GM23338 (cell line): ENCODE measurements around the gene TLE3. TPM values are rescaled to one million over a fixed set of nuclear protein-coding genes. Genes with fewer than 3 reads are reported as not detected.

ENCODE experiments used
- ATAC-seq: fragments of 200-7000 bp; cut with Tn5 transposase; 3 replicates; pipeline ENCODE4 v1.9.1; 2020
- DNase-seq: peaks from one replicate; pipeline ENCODE4 v3.0.0-alpha.2; 2015; ENCODE audit warnings: low spot score
- H2AFZ ChIP-seq: fragments of 200-600 bp; sonication (generic); 2 replicates; pipeline ENCODE4 v1.8.0; 2016; ENCODE audit warnings: antibody characterized with exemption, mild to moderate bottlenecking, moderate library complexity
- H3F3A ChIP-seq: fragments of 200-600 bp; sonication (generic); replicated peaks from 2 replicates; pipeline ENCODE4 v1.8.0; 2017; ENCODE audit warnings: antibody characterized with exemption, mixed run types, low read depth
- H3K27ac ChIP-seq: fragments of 200-600 bp; sonication (generic); 2 replicates; pipeline ENCODE4 v1.6.1; 2016; ENCODE audit warnings: low read depth
- H3K27me3 ChIP-seq: fragments of 200-600 bp; sonication (generic); 2 replicates; pipeline ENCODE4 v1.8.0; 2016; ENCODE audit warnings: mild to moderate bottlenecking, mixed run types, moderate library complexity; ENCODE audit not compliant: insufficient read depth
- H3K36me3 ChIP-seq: fragments of 200-600 bp; sonication (generic); 2 replicates; pipeline ENCODE4 v1.8.0; 2016; ENCODE audit warnings: mild to moderate bottlenecking; ENCODE audit not compliant: insufficient read depth
- H3K4me1 ChIP-seq: fragments of 200-600 bp; sonication (generic); 2 replicates; pipeline ENCODE4 v1.8.0; 2016; ENCODE audit warnings: mild to moderate bottlenecking, moderate library complexity; ENCODE audit not compliant: insufficient read depth
- H3K4me2 ChIP-seq: fragments of 200-600 bp; sonication (generic); 2 replicates; pipeline ENCODE4 v1.7.1; 2017; ENCODE audit warnings: mixed run types
- H3K4me3 ChIP-seq: fragments of 200-600 bp; sonication (generic); 2 replicates; pipeline ENCODE4 v1.6.1; 2016; ENCODE audit warnings: mixed run types
- H3K79me2 ChIP-seq: fragments of 200-600 bp; sonication (generic); replicated peaks from 2 replicates; pipeline ENCODE4 v1.8.0; 2017; ENCODE audit warnings: mild to moderate bottlenecking; ENCODE audit not compliant: insufficient read depth
- H3K9me2 ChIP-seq: fragments of 200-600 bp; sonication (generic); 2 replicates; pipeline ENCODE4 v1.8.0; 2017; ENCODE audit not compliant: insufficient read depth
- H4K20me1 ChIP-seq: fragments of 200-600 bp; sonication (generic); replicated peaks from 2 replicates; pipeline ENCODE4 v1.8.0; 2017; ENCODE audit warnings: mild to moderate bottlenecking; ENCODE audit not compliant: insufficient read depth
- H3K27ac Mint-ChIP-seq: 2 replicates; pipeline ENCODE4 v1.8.0; 2020; ENCODE audit warnings: inconsistent platforms, mild to moderate bottlenecking, moderate library complexity, mixed read lengths
- H3K27me3 Mint-ChIP-seq: 3 replicates; pipeline ENCODE4 v1.8.0; 2022; ENCODE audit warnings: low read depth, mild to moderate bottlenecking, moderate library complexity, mixed read lengths, inconsistent platforms; ENCODE audit not compliant: insufficient read depth, poor library complexity
- H3K36me3 Mint-ChIP-seq: 3 replicates; pipeline ENCODE4 v1.8.0; 2021; ENCODE audit warnings: low read depth, mild to moderate bottlenecking, inconsistent platforms, moderate library complexity, mixed read lengths
- H3K4me1 Mint-ChIP-seq: 3 replicates; pipeline ENCODE4 v1.8.0; 2020; ENCODE audit warnings: mild to moderate bottlenecking, inconsistent platforms, mixed read lengths
- H3K4me3 Mint-ChIP-seq: 3 replicates; pipeline ENCODE4 v1.8.0; 2021; ENCODE audit warnings: moderate library complexity, mild to moderate bottlenecking, inconsistent platforms, mixed read lengths
- H3K9me3 Mint-ChIP-seq: 3 replicates; pipeline ENCODE4 v1.8.0; 2020; ENCODE audit warnings: moderate library complexity, mild to moderate bottlenecking, inconsistent platforms, mixed read lengths
- CREB1 ChIP-seq: fragments of 250-450 bp; sonication (Bioruptor Pico); IDR thresholded peaks from 2 replicates; pipeline ENCODE4 v1.5.0; 2020; ENCODE audit warnings: low read depth, mild to moderate bottlenecking, moderate library complexity
- CTCF ChIP-seq, 2 experiments: fragments of 200-600 bp in 1 of 2; sonication (generic) in 1 of 2; conservative IDR thresholded peaks; 2 replicates each; pipeline versions ENCODE4 v1.5.1 to v1.6.1; 2016 to 2017; ENCODE audit warnings: antibody characterized with exemption in 2 of 2, low read depth in 2 of 2, mild to moderate bottlenecking in 2 of 2, moderate library complexity in 1 of 2
- ETS1 ChIP-seq: IDR thresholded peaks from 2 replicates; pipeline ENCODE4 v1.6.1; 2016; ENCODE audit warnings: antibody characterized with exemption
- EZH2 ChIP-seq: fragments of 200-600 bp; sonication (generic); IDR thresholded peaks from one replicate; pipeline ENCODE4 v1.8.0; 2017; ENCODE audit warnings: antibody characterized with exemption, mild to moderate bottlenecking, low read depth; ENCODE audit not compliant: unreplicated experiment
- EZH2phosphoT487 ChIP-seq: fragments of 200-600 bp; sonication (generic); IDR thresholded peaks from one replicate; pipeline ENCODE4 v1.8.1; 2018; ENCODE audit warnings: antibody characterized with exemption; ENCODE audit not compliant: unreplicated experiment
- JUNB ChIP-seq: IDR thresholded peaks from one replicate; pipeline ENCODE4 v1.6.1; 2016; ENCODE audit warnings: antibody characterized with exemption; ENCODE audit not compliant: unreplicated experiment
- NANOG ChIP-seq: IDR thresholded peaks from 2 replicates; pipeline ENCODE4 v1.6.1; 2016; ENCODE audit warnings: antibody characterized with exemption, borderline replicate concordance
- POLR2AphosphoS5 ChIP-seq: IDR thresholded peaks from 2 replicates; pipeline ENCODE4 v1.6.1; 2016; ENCODE audit warnings: antibody characterized with exemption, low read depth
- REST ChIP-seq: IDR thresholded peaks from one replicate; pipeline ENCODE4 v1.6.1; 2018; ENCODE audit warnings: antibody characterized with exemption; ENCODE audit not compliant: unreplicated experiment
- STAT1 ChIP-seq: IDR thresholded peaks from one replicate; pipeline ENCODE4 v1.6.1; 2016; ENCODE audit warnings: antibody characterized with exemption; ENCODE audit not compliant: unreplicated experiment
- ZNF114 ChIP-seq: fragments of 250-450 bp; sonication (Bioruptor Pico); IDR thresholded peaks from 2 replicates; pipeline ENCODE4 v1.5.0; 2020; ENCODE audit warnings: mild to moderate bottlenecking, moderate library complexity
- ZNF331 ChIP-seq: fragments of 250-450 bp; sonication (Bioruptor Pico); IDR thresholded peaks from 2 replicates; pipeline ENCODE4 v1.5.0; 2020; ENCODE audit warnings: low read depth, mild to moderate bottlenecking, moderate library complexity
- ZNF462 ChIP-seq: fragments of 250-450 bp; sonication (Bioruptor Pico); IDR thresholded peaks from 2 replicates; pipeline ENCODE4 v1.5.0; 2020; ENCODE audit warnings: mild to moderate bottlenecking, moderate library complexity
- polyA plus RNA-seq: library from polyadenylated mRNA; unstranded; fragments of >200 nt; fragmentation: Nextera tagmentation; extraction: Ambion mirVana; gene quantifications from 2 replicates; pipeline ENCODE4 v1.2.1, GENCODE V29; 2016
- total RNA-seq: library from RNA; depleted of rRNA; stranded (reverse); fragments of >200 nt; shearing (Covaris generic); gene quantifications from 2 replicates; pipeline ENCODE4 v1.2.3, GENCODE V29; 2014

The TLE3 gene
- total and polyA plus RNA-seq, 2 experiments from 2014 or later, result 10.4 to 79.5 TPM

- Histone ChIP-seq H3K36me3 (peaks cover 8% of the 10 kb centered on the region; the same call in 1 of the 2 replicates), H3K4me3 (no peak overlapping the region), H3K9me2 (no peaks in the 10 kb centered on the region), H2AFZ (no peak overlapping the region), H3K27me3 (no peaks in the 10 kb centered on the region), H3K4me1 (no peaks in the 10 kb centered on the region), H3K79me2 (no peaks in the 10 kb centered on the region), H3K27ac (no peak overlapping the region), H3F3A (no peaks in the 10 kb centered on the region), H3K4me2 (no peak overlapping the region), H4K20me1 (peaks cover 2% of the 10 kb centered on the region)
- DNase-seq, result no peak
- Mint-ChIP-seq H3K27ac (no peak overlapping the region), H3K27me3 (peaks cover 9% of the 10 kb centered on the region), H3K9me3 (no peaks in the 10 kb centered on the region), H3K36me3 (peaks cover 77% of the 10 kb centered on the region), H3K4me1 (no peaks in the 10 kb centered on the region), H3K4me3 (no peak overlapping the region)
- no peak for ATAC-seq
- no peak for TF ChIP-seq CREB1
- TF ChIP-seq ZNF114 (CRISPR knock-in tag), result no peak
- no peak for TF ChIP-seq POLR2AphosphoS5
- TF ChIP-seq CTCF (conservative IDR thresholded peaks at IDR 0.05; ENCODE audit: low read depth in 2 of 2), result no peak
- no peak for TF ChIP-seq ZNF331
- no peak for TF ChIP-seq ZNF462 (CRISPR knock-in tag)
- TF ChIP-seq EZH2, result no peak
- TF ChIP-seq NANOG, result no peak
- no peak for TF ChIP-seq ETS1
- TF ChIP-seq REST, result no peak
- no peak for TF ChIP-seq JUNB
- no peak for TF ChIP-seq STAT1
- TF ChIP-seq EZH2phosphoT487, result no peak
Observed at GRCh38 chr15:70057931-70058641, 39.6 kb downstream of the TLE3 start.
